ENCODE data around the gene HSBP1L1. TPM values are rescaled to one million over a fixed set of nuclear protein-coding genes. Genes with fewer than 3 reads are reported as not detected.

Gene HSBP1L1
- total RNA-seq, 1 experiment from 2014 or later = 49.4 TPM

DNA sequence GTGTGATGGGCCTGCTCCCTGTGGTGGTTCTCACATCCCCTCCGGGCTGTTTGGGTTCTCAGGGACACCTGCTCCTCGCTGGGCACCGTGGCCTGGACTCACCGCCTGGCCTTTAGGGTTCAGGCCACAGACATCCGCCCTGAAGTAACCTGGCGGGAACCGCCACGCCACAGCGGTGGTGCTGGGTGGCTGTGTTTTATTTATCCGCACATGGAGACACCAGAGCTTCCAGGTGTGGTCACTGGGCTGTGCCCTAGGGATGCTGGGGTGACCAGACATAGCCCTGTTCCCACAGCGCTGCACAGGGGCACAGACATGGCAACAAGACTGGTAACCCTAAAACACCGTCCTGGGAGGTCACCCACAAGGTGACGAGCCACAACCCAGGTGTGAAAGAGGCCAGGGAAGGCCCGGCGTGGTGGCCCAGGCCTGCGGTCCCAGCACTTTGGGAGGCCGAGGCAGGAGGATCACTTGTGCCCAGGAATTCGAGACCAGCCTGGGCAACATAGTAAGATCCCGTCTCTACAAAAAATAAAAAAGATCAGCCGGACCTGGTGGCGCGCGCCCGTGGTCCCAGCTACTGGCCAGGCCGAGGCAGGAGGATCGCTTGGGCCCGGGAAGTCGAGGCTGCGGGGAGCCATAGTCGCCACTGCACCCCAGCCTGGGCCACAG lies 649 bp upstream of the HSBP1L1 start:
- peaks cover 33% of the 10 kb centered on the region for H3K36me3 Mint-ChIP-seq (ENCODE audit: insufficient read depth, unreplicated experiment)
- H3K9me3 Mint-ChIP-seq (ENCODE audit: unreplicated experiment) = no peaks in the 10 kb centered on the region
- peak overlapping the region; percentile 23 for H3K4me3 Mint-ChIP-seq (ENCODE audit: unreplicated experiment)
- CTCF ChIA-PET = interaction anchor here (0.6 kb wide), 1 partner anchor 79 kb away, joined by 3 read pairs; no protein-coding TSS in a partner anchor
- H3K4me1 Mint-ChIP-seq (ENCODE audit: insufficient read depth, unreplicated experiment) = peaks cover 18% of the 10 kb centered on the region
- TF ChIP-seq, protein P1, sequence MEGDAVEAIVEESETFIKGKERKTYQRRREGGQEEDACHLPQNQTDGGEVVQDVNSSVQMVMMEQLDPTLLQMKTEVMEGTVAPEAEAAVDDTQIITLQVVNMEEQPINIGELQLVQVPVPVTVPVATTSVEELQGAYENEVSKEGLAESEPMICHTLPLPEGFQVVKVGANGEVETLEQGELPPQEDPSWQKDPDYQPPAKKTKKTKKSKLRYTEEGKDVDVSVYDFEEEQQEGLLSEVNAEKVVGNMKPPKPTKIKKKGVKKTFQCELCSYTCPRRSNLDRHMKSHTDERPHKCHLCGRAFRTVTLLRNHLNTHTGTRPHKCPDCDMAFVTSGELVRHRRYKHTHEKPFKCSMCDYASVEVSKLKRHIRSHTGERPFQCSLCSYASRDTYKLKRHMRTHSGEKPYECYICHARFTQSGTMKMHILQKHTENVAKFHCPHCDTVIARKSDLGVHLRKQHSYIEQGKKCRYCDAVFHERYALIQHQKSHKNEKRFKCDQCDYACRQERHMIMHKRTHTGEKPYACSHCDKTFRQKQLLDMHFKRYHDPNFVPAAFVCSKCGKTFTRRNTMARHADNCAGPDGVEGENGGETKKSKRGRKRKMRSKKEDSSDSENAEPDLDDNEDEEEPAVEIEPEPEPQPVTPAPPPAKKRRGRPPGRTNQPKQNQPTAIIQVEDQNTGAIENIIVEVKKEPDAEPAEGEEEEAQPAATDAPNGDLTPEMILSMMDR (IDR thresholded peaks at IDR 0.05; ENCODE audit: unreplicated experiment) = no peak
- H3K27ac Mint-ChIP-seq (ENCODE audit: low read depth, unreplicated experiment) = no peak overlapping the region
- no TSS peak for BruUV-seq (replicated peaks)
- DNase-seq (ENCODE audit: unreplicated experiment) = no peak
- H3K27me3 Mint-ChIP-seq (ENCODE audit: insufficient read depth, unreplicated experiment) = no peaks in the 10 kb centered on the region
- intact Hi-C loops (cut with micrococcal nuclease) = loop anchor here (1.0 to 2.0 kb wide), 2 partner anchors 25 to 284 kb away; partner anchors contain the start of genes CTDP1 and TXNL4A
- POLR2A ChIA-PET = interaction anchor here (0.6 to 7.5 kb wide), 4 partner anchors 12 to 260 kb away, joined by 3 to 71 read pairs (median 6); partner anchors contain the start of genes SLC66A2 and TXNL4A

DNA sequence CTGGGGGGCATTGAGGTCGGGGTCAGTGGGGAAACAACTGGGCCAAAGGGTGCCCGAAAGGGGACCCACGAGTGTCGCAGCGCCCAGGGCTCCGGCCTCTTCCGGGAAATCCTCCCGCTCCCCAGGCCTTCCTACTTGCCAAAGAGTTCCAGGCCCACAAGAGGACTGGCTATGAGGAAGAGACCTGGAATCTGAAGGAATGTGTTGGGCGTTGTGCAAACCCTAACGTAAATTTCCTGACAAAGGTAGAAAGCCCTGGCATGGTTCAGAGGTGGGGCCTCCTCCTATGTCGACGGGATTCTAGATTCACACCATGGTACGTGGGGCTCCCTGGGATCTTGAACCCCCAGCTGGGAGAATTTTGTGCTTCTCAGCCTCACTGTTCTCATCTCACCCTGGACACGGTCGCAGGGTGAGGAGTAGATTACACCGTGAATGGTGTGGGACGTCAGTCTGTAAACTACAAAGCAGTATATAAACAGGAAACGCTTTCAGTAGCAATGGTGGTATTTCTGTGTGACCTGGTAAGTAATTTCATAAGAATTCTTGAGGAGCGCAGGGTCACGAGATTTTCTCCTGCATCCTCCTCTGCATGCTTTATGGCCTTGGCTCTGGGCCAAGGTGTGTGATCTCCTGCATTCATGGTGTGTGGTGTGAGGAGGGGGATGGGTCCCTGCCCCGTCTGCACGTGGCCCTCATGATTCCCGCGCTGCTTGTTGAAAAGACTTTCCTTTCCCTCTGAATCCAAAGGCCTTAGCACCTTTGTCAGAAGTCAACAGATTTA lies 868 bp downstream of the HSBP1L1 start:
- H3K27me3 Mint-ChIP-seq (ENCODE audit: insufficient read depth, unreplicated experiment) = no peaks in the 10 kb centered on the region
- peak overlapping the region; percentile 46 for H3K27ac Mint-ChIP-seq (ENCODE audit: low read depth, unreplicated experiment)
- intact Hi-C loops (cut with micrococcal nuclease) = loop anchor here (2.0 kb wide), 1 partner anchor 23 kb away; the partner anchor contains the start of gene TXNL4A
- CTCF ChIA-PET = interaction anchor here (0.9 kb wide), 1 partner anchor 586 kb away, joined by 4 read pairs; no protein-coding TSS in a partner anchor
- H3K36me3 Mint-ChIP-seq (ENCODE audit: insufficient read depth, unreplicated experiment) = peaks cover 43% of the 10 kb centered on the region
- H3K9me3 Mint-ChIP-seq (ENCODE audit: unreplicated experiment) = no peaks in the 10 kb centered on the region
- DNase-seq (ENCODE audit: unreplicated experiment) = peak; percentile 78
- BruUV-seq (replicated peaks) = TSS peak; percentile 52
- POLR2A ChIA-PET = interaction anchor here (0.7 to 7.5 kb wide), 4 partner anchors 13 to 289 kb away, joined by 3 to 71 read pairs (median 6); partner anchors contain the start of genes RBFA, SLC66A2 and TXNL4A
- H3K4me3 Mint-ChIP-seq (ENCODE audit: unreplicated experiment) = peak overlapping the region; percentile 81
- TF ChIP-seq, protein P1 (IDR thresholded peaks at IDR 0.05; ENCODE audit: unreplicated experiment) = no peak
- H3K4me1 Mint-ChIP-seq (ENCODE audit: insufficient read depth, unreplicated experiment) = peaks cover 19% of the 10 kb centered on the region

DNA sequence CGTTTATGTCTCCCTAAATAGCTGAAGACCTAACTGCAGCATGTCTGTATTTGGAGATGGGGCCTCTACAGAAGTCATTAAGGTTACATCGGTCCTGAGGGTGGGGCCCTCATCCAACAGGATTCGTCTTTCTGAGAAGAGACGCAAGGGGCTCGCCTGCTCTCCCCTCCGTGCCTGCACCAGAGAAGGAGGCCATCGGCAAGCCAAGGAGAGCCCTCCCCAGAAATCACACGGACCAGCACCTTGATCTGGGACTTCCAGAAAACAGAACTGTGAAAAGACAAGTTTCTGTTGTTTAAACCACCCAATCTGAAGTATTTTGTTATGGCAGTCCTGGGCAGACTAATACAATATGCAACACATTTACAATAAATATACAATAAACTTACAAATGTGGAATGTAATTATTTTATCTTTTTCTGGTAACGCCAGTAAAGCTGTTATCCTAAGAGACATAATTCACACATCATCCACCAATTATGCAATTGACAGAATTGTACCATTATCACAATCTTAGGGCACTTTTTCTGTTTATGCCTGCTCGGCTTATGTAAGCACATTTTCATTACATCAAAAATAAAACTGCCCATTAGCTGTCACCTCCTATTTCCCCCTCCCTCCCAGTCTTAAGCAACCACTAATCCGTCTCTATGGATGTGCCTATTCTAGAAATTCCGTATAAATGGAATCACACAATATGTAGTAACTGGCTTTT lies 6.1 kb downstream of the HSBP1L1 start:
- Mint-ChIP-seq H3K9me3 (ENCODE audit: unreplicated experiment) (no peaks in the 10 kb centered on the region), H3K27me3 (ENCODE audit: insufficient read depth, unreplicated experiment) (no peaks in the 10 kb centered on the region), H3K36me3 (ENCODE audit: insufficient read depth, unreplicated experiment) (peaks cover 70% of the 10 kb centered on the region), H3K27ac (ENCODE audit: low read depth, unreplicated experiment) (no peak overlapping the region), H3K4me1 (ENCODE audit: insufficient read depth, unreplicated experiment) (peaks cover 8% of the 10 kb centered on the region), H3K4me3 (ENCODE audit: unreplicated experiment) (no peak overlapping the region)
- BruUV-seq (replicated peaks) = no TSS peak
- DNase-seq (ENCODE audit: unreplicated experiment) = no peak
- CTCF ChIA-PET = interaction anchor here (0.5 kb wide), 1 partner anchor 119 kb away, joined by 3 read pairs; no protein-coding TSS in a partner anchor
- TF ChIP-seq, protein P1 (IDR thresholded peaks at IDR 0.05; ENCODE audit: unreplicated experiment) = no peak
- intact Hi-C loops (cut with micrococcal nuclease) = no loop called here
- POLR2A ChIA-PET = interaction anchor here (1.2 to 7.5 kb wide), 2 partner anchors 9 to 17 kb away, joined by 3 to 71 read pairs; partner anchors contain the start of gene TXNL4A

Data from MCF 10A (cell line).